Upper lobe of right lung (tissue), 1 donor: ENCODE measurements around the gene EIF4G1. TPM values are rescaled to one million over a fixed set of nuclear protein-coding genes. Genes with fewer than 3 reads are reported as not detected.
A peak's percentile ranks its signal among the peaks of the same experiment; 100 is the strongest.

Experiments used
- ATAC-seq: fragments of 200-7000 bp; cut with Tn5 transposase; one replicate; pipeline ENCODE4 v1.9.1; 2020; ENCODE audit warnings: mild to moderate bottlenecking, moderate library complexity
- DNase-seq: peaks from one replicate; pipeline ENCODE4 v3.0.0-alpha.2; 2020
- H3K27ac ChIP-seq: fragments of 200-600 bp; one replicate; pipeline ENCODE4 v1.8.0; 2022
- H3K27me3 ChIP-seq: fragments of 200-600 bp; one replicate; pipeline ENCODE4 v1.8.0; 2022; ENCODE audit warnings: mild to moderate bottlenecking
- H3K36me3 ChIP-seq: fragments of 200-600 bp; one replicate; pipeline ENCODE4 v1.8.0; 2022
- H3K4me1 ChIP-seq: fragments of 200-600 bp; one replicate; pipeline ENCODE4 v1.8.0; 2022
- H3K4me3 ChIP-seq: fragments of 200-600 bp; one replicate; pipeline ENCODE4 v1.8.0; 2022; ENCODE audit warnings: mild to moderate bottlenecking
- H3K9me3 ChIP-seq: fragments of 200-600 bp; one replicate; pipeline ENCODE4 v1.8.0; 2022
- intact Hi-C: fragments of 100-400 bp; cut with DNase I; formaldehyde crosslinking; loops from one replicate; pipeline ENCODE4 v1.11.0; 2022
- total RNA-seq: library from RNA; stranded (reverse); fragmentation: NEBNext Ultra II Directional; extraction: Animal tissue kit (Norgen Biotek cat#: 25700); gene quantifications from one replicate; pipeline ENCODE4 v1.2.1, GENCODE V29; 2021
- TF ChIP-seq, protein P1 (sequence below): fragments of 200-600 bp; IDR thresholded peaks from one replicate; pipeline ENCODE4 v1.8.0; 2022; ENCODE audit warnings: antibody characterized with exemption
- donor health status: DM: no; HTN: yes; CAD: no; lungs with severe emphysema.

Gene EIF4G1
- total RNA-seq, 1 donor from 2014 or later: 295 TPM

DNA sequence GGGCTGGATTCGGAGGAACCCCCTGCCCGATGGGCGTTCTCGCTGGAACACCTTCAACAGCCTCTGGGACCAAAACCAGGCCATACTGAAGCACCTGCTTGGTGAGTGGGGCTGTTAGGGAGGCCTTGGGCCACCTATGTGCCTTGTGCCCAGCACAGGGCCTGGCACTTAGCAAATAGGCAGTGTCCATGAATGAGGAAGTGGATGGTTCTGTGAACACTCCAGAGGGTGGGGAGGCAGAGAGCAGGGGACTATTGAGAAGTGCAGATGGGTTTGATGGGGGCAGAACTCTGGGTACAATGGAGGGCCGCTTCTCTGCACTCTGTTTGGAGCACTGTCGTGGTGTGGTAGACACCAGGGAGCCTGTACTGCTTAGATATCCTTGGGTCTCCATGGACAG lies 37.0 kb upstream of the EIF4G1 start:
- H3K36me3 ChIP-seq: no peaks in the 10 kb centered on the region
- no peaks in the 10 kb centered on the region for H3K9me3 ChIP-seq
- no peaks in the 10 kb centered on the region for H3K4me1 ChIP-seq
- peaks cover 26% of the 10 kb centered on the region for H3K27me3 ChIP-seq
- TF ChIP-seq, protein P1, sequence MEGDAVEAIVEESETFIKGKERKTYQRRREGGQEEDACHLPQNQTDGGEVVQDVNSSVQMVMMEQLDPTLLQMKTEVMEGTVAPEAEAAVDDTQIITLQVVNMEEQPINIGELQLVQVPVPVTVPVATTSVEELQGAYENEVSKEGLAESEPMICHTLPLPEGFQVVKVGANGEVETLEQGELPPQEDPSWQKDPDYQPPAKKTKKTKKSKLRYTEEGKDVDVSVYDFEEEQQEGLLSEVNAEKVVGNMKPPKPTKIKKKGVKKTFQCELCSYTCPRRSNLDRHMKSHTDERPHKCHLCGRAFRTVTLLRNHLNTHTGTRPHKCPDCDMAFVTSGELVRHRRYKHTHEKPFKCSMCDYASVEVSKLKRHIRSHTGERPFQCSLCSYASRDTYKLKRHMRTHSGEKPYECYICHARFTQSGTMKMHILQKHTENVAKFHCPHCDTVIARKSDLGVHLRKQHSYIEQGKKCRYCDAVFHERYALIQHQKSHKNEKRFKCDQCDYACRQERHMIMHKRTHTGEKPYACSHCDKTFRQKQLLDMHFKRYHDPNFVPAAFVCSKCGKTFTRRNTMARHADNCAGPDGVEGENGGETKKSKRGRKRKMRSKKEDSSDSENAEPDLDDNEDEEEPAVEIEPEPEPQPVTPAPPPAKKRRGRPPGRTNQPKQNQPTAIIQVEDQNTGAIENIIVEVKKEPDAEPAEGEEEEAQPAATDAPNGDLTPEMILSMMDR: no peak
- DNase-seq (no peak), ATAC-seq (no peak)
- H3K4me3 ChIP-seq: no peak overlapping the region
- intact Hi-C loops: no loop called here
- no peak overlapping the region for H3K27ac ChIP-seq

DNA sequence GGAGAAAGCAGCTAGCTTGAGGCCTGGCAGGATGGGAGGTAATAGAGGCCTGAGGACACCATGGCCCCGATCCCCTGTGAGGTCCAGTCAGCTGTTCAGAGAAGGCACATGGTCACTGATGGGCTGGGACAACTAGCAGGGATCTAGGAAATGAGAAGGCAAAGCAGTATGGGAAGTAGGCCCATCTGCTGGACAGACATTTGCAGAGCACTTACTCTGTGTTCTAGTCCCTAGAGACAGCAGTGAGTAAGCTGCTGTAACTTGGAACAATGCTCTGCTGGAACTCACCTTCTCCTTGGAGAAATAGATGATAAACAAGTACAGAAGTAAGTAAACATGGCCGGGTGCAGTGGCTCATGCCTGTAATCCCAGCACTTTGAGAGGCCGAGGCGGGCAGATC lies 31.5 kb upstream of the EIF4G1 start:
- no peaks in the 10 kb centered on the region for H3K9me3 ChIP-seq
- H3K27ac ChIP-seq: no peak overlapping the region
- DNase-seq: no peak
- H3K36me3 ChIP-seq: no peaks in the 10 kb centered on the region
- ATAC-seq: no peak
- H3K4me3 ChIP-seq: no peak overlapping the region
- H3K27me3 ChIP-seq: peaks cover 15% of the 10 kb centered on the region
- H3K4me1 ChIP-seq: no peaks in the 10 kb centered on the region
- intact Hi-C loops: no loop called here
- TF ChIP-seq, protein P1: no peak

DNA sequence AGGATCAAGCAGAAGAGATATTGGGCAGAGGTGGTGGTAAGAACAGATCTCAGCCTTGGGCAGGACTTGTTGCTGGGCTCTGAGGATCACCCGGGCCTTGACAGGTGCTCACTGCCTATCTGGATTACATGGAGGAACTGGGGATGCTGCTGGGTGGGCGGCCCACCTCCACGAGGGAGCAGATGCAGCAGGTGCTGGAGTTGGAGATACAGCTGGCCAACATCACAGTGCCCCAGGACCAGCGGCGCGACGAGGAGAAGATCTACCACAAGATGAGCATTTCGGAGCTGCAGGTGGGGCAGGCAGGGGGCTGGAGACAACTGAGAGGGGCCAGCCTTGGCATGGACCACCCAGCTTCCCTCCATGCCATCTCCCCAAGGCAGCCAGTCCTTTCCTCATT lies 30.7 kb upstream of the EIF4G1 start:
- Histone ChIP-seq H3K36me3 (no peaks in the 10 kb centered on the region), H3K4me3 (no peak overlapping the region), H3K4me1 (no peaks in the 10 kb centered on the region), H3K27me3 (peaks cover 15% of the 10 kb centered on the region), H3K9me3 (no peaks in the 10 kb centered on the region), H3K27ac (no peak overlapping the region)
- ATAC-seq (no peak), DNase-seq (no peak)
- TF ChIP-seq, protein P1: no peak
- intact Hi-C loops: no loop called here

DNA sequence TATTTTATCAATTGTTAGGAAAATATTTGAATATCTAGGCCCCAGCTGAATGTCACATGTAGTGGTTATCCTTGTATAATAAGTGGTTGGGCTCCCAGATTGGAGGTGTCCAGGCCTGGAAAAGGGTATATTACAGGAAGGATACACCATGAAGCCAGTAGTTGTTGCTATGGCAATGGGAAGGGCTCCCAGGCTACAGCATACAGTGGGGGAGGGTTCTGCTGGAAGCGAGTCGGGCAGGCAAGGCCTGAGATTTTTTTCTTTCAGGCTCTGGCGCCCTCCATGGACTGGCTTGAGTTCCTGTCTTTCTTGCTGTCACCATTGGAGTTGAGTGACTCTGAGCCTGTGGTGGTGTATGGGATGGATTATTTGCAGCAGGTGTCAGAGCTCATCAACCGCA lies 29.7 kb upstream of the EIF4G1 start:
- H3K4me1 ChIP-seq: no peaks in the 10 kb centered on the region
- intact Hi-C loops: no loop called here
- DNase-seq (no peak), ATAC-seq (peak; percentile 46)
- H3K36me3 ChIP-seq: no peaks in the 10 kb centered on the region
- H3K27me3 ChIP-seq: peaks cover 15% of the 10 kb centered on the region
- no peak overlapping the region for H3K27ac ChIP-seq
- TF ChIP-seq, protein P1: peak; percentile 16
- H3K4me3 ChIP-seq: no peak overlapping the region
- H3K9me3 ChIP-seq: no peaks in the 10 kb centered on the region

DNA sequence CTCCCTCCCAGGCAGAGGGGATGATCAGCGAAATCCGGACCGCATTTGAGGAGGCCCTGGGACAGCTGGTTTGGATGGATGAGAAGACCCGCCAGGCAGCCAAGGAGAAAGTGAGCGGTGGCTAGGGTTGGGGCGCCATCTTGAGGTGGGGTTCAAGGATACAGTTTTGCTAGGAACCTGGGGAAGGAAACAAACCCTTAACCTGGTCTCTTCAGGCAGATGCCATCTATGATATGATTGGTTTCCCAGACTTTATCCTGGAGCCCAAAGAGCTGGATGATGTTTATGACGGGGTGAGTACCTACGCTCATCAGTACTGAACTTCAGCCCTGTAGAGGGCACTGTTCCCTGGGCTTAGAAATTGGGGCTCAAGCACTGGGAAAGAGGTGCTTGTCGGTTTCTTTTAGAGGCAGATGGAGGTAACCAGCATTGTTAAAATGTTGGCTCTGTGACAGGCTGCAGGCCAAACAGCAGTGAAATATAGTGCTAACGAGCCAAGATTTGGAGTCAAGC lies 24.9 kb upstream of the EIF4G1 start:
- Histone ChIP-seq H3K4me3 (no peak overlapping the region), H3K27me3 (peaks cover 15% of the 10 kb centered on the region), H3K4me1 (no peaks in the 10 kb centered on the region), H3K27ac (no peak overlapping the region), H3K9me3 (no peaks in the 10 kb centered on the region), H3K36me3 (no peaks in the 10 kb centered on the region)
- DNase-seq (peak; percentile 68), ATAC-seq (peak; percentile 64)
- TF ChIP-seq, protein P1: peak; percentile 55
- intact Hi-C loops: no loop called here

DNA sequence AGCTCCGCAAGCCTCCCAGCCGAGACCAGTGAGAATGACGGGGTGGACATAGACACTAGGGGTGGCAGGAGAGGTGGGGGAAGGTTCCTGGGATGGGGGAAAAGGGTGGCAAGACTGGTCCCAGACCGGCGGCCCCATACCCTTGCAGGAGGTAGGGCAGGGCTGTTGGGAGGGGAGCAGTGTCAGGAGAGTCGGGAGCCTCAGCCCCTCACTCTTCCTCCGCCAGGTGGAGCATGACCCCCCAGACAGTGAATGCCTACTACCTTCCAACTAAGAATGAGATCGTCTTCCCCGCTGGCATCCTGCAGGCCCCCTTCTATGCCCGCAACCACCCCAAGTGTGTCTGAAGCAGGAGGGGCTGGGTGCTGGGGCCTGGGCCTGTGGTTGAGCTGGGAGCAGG lies 24.1 kb upstream of the EIF4G1 start:
- ATAC-seq (no peak), DNase-seq (no peak)
- TF ChIP-seq, protein P1: no peak
- no peak overlapping the region for H3K4me3 ChIP-seq
- peaks cover 15% of the 10 kb centered on the region for H3K27me3 ChIP-seq
- no peaks in the 10 kb centered on the region for H3K9me3 ChIP-seq
- H3K36me3 ChIP-seq: no peaks in the 10 kb centered on the region
- H3K27ac ChIP-seq: no peak overlapping the region
- H3K4me1 ChIP-seq: no peaks in the 10 kb centered on the region
- intact Hi-C loops: no loop called here
